SK-N-MC (cell line): ENCODE data around the gene CNOT8.
"Not testable (repeated sequence)": the region's sequence is repeated elsewhere in the genome, so short reads cannot be mapped to it uniquely, and the experiment has no call there.

Source experiments
- DNase-seq: peaks from one replicate; pipeline ENCODE4 v3.0.0-alpha.2; 2011; ENCODE audit warnings: low read depth, low spot score
- H3K27ac ChIP-seq: fragments of 200-600 bp; sonication (generic); 2 replicates; pipeline ENCODE4 v1.5.1; 2016; ENCODE audit warnings: mixed run types
- H3K36me3 ChIP-seq: fragments of 200-600 bp; sonication (generic); 2 replicates; pipeline ENCODE4 v1.6.1; 2017; ENCODE audit warnings: antibody characterized with exemption, low read length, mixed read lengths; ENCODE audit not compliant: insufficient read depth
- H3K4me3 ChIP-seq: fragments of 200-600 bp; sonication (generic); 2 replicates; pipeline ENCODE4 v1.5.1; 2016
- H3K9ac ChIP-seq: fragments of 200-600 bp; sonication (generic); 2 replicates; pipeline ENCODE4 v1.8.0; 2017; ENCODE audit warnings: mixed run types, mixed read lengths; ENCODE audit not compliant: insufficient read length
- H3K9me3 ChIP-seq: fragments of 200-600 bp; sonication (generic); 2 replicates; pipeline ENCODE4 v1.6.1; 2017; ENCODE audit warnings: low read depth, mild to moderate bottlenecking, antibody characterized with exemption, low read length, moderate library complexity, mixed read lengths
- EZH2 ChIP-seq: fragments of 200-600 bp; sonication (generic); IDR thresholded peaks from one replicate; pipeline ENCODE4 v1.6.1; 2017; ENCODE audit warnings: antibody characterized with exemption
- FOXP2 ChIP-seq: optimal IDR thresholded peaks from 2 replicates; pipeline ENCODE3; 2011; ENCODE audit warnings: mild to moderate bottlenecking, moderate library complexity; ENCODE audit not compliant: insufficient read depth; ENCODE audit errors: extremely low read length, control extremely low read depth
- POLR2AphosphoS5 ChIP-seq: IDR thresholded peaks from 2 replicates; pipeline ENCODE4 v1.6.1; 2012; ENCODE audit warnings: mild to moderate bottlenecking, low read depth, low read length, borderline replicate concordance

CNOT8 gene

GRCh38 chr5:154900066-154900465, 41.6 kb downstream of the CNOT8 start:
- Histone ChIP-seq H3K9me3 (no peaks in the 10 kb centered on the region), H3K4me3 (no peak overlapping the region), H3K27ac (peak overlapping the region; percentile 33; the same call in 1 of the 2 replicates), H3K36me3 (peaks cover 92% of the 10 kb centered on the region), H3K9ac (no peak overlapping the region)
- no peak for DNase-seq
- TF ChIP-seq FOXP2 (no peak), EZH2 (no peak), POLR2AphosphoS5 (no peak)

GRCh38 chr5:154901276-154901675, 42.8 kb downstream of the CNOT8 start:
- H3K36me3 ChIP-seq, result peaks cover 90% of the 10 kb centered on the region
- H3K4me3 ChIP-seq, result no peak overlapping the region
- TF ChIP-seq EZH2 (no peak), FOXP2 (no peak), POLR2AphosphoS5 (no peak)
- no peak overlapping the region for H3K9ac ChIP-seq
- H3K9me3 ChIP-seq, result no peaks in the 10 kb centered on the region
- DNase-seq, result no peak
- no peak overlapping the region for H3K27ac ChIP-seq

- DNase-seq, result no peak
- no peak overlapping the region for H3K4me3 ChIP-seq
- H3K27ac ChIP-seq, result no peak overlapping the region
- peaks cover 90% of the 10 kb centered on the region for H3K36me3 ChIP-seq
- no peak for TF ChIP-seq FOXP2
- no peak for TF ChIP-seq EZH2
- TF ChIP-seq POLR2AphosphoS5, result no peak
- no peaks in the 10 kb centered on the region for H3K9me3 ChIP-seq
- H3K9ac ChIP-seq, result no peak overlapping the region
These were observed 43.5 kb downstream of the CNOT8 start for GRCh38 chr5:154901913-154902312.

GRCh38 chr5:154905601-154906000, 47.2 kb downstream of the CNOT8 start:
- not testable (repeated sequence) for H3K4me3 ChIP-seq
- H3K36me3 ChIP-seq, result peaks cover 87% of the 10 kb centered on the region

GRCh38 chr5:154916874-154917273, 58.4 kb downstream of the CNOT8 start:
- H3K4me3 ChIP-seq, result no peak overlapping the region
- H3K9ac ChIP-seq, result no peak overlapping the region
- H3K9me3 ChIP-seq, result no peaks in the 10 kb centered on the region
- DNase-seq, result no peak
- TF ChIP-seq POLR2AphosphoS5 (no peak), FOXP2 (no peak), EZH2 (no peak)
- H3K27ac ChIP-seq, result no peak overlapping the region
- peaks cover 85% of the 10 kb centered on the region for H3K36me3 ChIP-seq

More at GRCh38 chr5:154905601-154906000, 47.2 kb downstream of the CNOT8 start:
- H3K27ac ChIP-seq, DNase-seq, H3K9ac ChIP-seq, H3K9me3 ChIP-seq: not testable (repeated sequence)

- DNase-seq, result no peak
- Histone ChIP-seq H3K9ac (no peak overlapping the region), H3K4me3 (no peak overlapping the region), H3K36me3 (peaks cover 76% of the 10 kb centered on the region), H3K27ac (no peak overlapping the region), H3K9me3 (no peaks in the 10 kb centered on the region)
- TF ChIP-seq EZH2 (no peak), POLR2AphosphoS5 (no peak), FOXP2 (no peak)
These were observed 59.3 kb downstream of the CNOT8 start for GRCh38 chr5:154917757-154918156.

- Histone ChIP-seq H3K27ac (peak overlapping the region; percentile 71), H3K36me3 (peaks cover 80% of the 10 kb centered on the region), H3K4me3 (no peak overlapping the region), H3K9me3 (no peaks in the 10 kb centered on the region), H3K9ac (no peak overlapping the region)
- TF ChIP-seq POLR2AphosphoS5 (no peak), FOXP2 (no peak), EZH2 (no peak)
- DNase-seq, result no peak
These were observed 65.3 kb downstream of the CNOT8 start for GRCh38 chr5:154923441-154924430.
